HG02943 (cell line): ENCODE measurements around the gene AHI1.
"Not testable (repeated sequence)": the region's sequence is repeated elsewhere in the genome, so short reads cannot be mapped to it uniquely, and the experiment has no call there.

Experiments
- ATAC-seq: cut with Tn5 transposase; IDR thresholded peaks from one replicate; pipeline ENCODE4 v1.9.1; 2021; ENCODE audit warnings: mild to moderate bottlenecking, low read depth, moderate library complexity; ENCODE audit not compliant: unreplicated experiment

Gene AHI1

DNA sequence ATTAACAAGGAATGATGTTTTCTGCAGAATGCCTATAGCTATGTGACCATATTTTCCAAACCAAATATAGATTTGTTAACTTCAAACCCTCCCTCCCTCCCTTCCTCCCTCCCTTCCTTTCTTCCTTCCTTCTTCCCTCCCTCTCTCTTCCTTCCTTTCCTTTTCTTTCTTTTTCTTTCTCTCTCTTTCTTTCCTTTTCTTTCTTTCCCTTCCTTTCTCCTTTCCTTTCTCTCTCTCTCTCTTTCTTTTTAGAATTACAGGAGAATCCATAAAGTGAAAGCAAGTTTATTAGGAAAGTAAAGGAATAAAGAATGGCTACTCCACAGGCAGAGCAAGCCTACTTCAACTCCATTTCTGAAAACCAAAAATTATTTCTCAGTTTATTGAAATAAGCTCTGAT is 153.0 kb downstream of the AHI1 start:
- no peak for ATAC-seq

DNA sequence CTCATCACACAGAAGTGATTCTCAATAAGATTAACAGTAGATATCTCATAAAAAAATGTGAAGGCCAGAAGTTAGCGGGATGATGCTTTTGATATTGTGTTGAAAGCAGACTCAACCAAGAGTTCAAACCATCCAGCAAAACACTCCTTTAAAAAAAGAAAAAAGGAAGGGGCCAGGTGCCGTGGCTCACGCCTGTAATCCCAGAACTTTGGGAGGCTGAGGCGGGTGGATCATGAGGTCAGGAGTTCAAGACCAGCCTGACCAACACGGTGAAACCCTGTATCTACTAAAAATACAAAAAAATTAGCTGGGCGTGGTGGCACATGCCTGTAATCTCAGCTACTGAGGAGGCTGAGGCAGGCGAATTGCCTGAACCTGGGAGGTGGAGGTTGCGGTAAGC is 157.6 kb downstream of the AHI1 start:
- not testable (repeated sequence) for ATAC-seq

DNA sequence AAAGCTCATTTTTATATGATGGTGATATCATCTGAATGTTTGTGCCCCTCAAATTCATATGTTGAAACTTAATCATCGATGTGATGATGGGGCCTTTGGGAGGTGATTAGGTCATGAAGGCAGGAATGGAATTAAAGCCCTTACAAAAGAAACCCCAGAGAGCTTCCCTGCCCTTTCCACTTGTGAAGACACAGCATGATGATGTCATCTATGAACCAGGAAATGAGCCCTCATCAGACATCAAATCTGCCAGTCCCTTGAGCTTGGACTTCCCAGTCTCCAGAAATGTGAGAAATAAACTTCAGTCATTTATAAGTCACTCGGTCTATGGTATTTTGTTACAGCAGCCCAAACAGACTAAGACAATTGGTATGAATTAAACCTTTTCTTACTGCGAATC is 163.4 kb downstream of the AHI1 start:
- no peak for ATAC-seq

DNA sequence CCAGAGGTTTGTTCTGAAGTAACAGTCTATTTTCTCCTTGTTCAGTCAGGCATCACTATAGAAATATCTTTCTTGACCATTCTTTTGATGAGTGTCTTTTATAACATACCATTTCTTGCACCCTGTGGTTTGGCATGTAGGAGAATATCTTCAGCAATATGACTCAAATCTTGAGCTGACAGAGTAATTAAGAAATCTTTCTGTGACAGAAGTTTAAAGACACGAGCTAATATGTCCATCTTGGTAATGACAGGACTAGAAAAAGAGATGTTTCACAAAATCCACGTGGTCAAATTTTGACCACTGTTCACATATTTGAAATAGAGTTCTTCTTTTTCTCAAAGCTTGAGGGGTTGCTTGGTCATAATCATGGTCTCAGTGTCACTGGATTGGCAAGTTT is 166.5 kb downstream of the AHI1 start:
- peak; percentile 36 for ATAC-seq

DNA sequence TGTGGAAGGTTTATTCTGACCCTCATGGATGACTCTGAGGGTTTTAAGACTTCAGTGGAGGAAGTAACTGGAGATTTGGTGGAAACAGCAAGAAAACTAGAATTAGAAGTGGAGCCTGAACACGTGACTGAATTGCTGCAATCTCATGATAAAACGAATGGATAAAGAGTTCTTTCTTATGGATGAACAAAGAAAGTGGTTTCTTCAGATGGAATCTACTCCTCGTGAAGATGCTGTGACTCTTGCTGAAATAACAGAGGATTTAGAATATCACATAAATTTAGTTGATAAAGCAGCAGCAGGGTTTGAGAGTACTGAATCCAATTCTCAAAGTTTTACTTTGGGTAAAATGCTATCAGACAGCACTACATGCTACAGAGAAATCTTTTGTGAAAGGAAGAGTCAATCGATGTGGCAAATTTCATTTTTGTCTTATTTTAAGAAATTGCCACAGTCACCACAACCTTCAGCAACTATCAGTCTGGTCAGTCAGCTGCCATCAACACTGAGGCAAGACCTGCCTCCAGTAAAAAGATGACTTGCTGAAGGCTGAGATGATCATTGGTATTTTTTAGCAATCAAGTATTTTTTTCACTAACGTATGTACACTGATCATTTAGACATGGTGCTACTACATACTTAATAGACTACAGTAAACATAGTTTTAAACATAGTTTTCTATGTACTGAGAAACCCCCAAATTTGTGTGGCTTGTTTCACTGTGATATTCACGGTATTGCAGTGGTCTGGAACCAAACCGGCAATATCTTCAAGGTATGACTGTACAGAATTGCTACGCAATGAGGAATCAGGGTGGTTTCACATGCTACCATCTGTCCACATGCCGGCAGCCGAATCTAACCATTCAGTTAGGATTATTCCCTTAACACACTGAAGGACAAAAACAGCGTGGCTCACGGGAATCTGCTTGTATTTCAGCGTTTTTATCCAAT is 167.4 kb downstream of the AHI1 start:
- ATAC-seq: peak; percentile 83

DNA sequence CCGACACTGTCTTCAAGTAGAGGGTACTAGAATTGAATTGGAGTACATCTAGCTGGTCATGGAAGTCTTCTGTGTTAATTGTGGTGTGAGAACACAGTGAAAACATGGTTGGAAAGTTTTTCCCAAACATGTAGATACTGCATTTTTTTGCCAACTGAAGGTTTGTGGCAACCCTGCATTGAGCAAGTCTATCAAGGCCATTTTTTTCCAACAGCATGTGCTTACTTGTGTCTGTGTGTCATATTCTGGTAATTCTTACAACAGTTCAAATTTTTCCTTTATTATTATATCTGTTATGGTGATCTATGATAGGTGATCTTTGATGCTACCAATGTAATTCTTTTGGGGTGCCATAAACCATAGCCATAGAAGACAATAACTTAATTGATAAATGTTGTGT is 169.4 kb downstream of the AHI1 start:
- ATAC-seq: no peak

DNA sequence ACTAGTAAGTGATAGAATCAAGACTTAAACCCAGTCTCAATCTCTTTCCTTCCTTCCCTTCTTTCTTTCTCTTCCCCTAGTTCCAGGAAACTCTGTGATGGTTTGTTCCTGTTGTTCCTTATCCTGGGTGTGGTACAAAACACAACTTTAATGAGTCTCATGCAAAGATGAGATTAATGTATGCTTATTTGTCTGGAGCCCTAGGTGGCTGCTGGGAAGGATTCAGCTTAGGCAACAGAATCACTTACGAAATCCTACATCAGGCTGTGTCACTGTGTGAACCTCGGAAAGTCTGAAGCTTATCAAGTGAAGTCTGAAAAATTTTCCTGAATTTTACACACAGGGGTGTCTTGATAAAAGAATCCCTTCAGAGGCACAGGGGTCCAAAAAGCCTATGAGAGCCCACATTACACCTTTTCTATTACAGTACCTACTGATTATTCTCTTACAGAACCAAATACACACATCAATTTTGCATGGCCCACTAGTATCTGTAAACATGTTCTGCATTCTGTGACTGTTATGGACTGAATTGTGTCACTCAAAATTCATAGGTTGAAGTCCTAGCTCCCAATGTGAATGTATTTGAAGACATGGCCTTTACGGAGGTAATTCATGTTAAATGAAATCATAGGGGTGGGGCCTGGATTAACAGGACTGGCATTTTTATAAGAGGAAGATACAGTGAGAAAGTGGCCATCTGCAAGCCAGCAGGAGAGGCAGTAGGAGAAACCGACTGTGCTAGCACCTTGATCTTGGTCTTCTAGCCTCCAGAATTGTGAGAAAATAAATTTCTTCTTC is 171.7 kb downstream of the AHI1 start:
- no peak for ATAC-seq

DNA sequence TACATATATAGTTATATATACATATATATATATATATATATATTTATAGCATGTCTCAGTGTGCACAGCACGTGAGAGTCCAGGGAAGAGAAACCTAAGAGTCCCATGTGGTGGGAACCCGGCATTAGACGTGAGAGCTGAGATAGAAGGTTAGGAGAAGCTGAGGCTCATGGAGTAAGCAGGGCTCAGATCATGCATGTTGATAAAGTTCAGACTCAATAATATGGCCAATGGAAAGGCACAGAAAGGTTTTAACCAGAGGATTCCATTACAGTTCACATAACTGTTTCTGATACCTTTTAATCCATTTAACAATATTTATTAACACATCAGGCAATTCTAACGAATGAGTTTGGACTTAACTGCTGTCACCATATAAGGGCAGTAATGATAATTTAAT is 173.0 kb downstream of the AHI1 start:
- ATAC-seq: no peak

DNA sequence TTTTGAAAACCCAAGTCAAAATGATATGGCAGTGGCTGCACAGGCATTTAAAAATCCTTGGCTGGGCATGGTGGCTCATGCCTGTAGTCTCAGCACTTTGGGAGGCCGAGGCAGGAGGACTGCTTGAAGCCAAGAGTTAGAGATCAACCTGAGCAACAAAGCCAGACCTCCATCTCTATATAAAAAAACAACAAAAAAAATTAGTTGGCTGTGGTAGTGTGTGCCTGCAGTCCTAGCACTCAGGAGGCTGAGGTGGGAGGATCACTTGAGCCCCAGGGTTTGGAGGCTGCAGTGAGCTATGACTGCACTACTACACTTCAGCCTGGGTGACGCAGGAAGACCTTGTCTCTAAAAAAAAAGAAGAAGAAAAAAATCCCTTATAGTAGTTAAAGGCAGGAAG is 173.6 kb downstream of the AHI1 start:
- no peak for ATAC-seq

DNA sequence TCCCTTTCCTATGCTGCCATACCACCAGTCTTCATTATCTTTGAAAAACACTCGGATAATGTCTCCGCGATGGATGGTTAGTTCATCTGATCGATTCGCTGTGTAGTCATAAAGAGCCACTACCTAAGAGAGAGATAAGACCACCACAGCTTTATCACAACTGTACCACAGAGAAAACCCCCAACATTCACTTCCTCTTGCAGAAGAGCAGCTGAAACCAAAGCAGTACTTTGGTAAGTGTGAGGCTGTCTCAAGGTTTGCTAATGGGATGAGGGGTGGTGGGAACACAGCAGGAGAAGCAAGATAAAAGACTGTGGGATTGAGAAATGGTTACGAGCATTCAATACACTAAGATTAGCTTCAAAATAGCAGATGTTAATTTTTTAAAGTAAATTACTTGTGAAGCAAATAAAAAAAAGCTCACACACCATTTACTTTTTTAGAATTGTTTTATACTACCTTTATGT is 174.3 kb downstream of the AHI1 start:
- ATAC-seq: peak; percentile 94

DNA sequence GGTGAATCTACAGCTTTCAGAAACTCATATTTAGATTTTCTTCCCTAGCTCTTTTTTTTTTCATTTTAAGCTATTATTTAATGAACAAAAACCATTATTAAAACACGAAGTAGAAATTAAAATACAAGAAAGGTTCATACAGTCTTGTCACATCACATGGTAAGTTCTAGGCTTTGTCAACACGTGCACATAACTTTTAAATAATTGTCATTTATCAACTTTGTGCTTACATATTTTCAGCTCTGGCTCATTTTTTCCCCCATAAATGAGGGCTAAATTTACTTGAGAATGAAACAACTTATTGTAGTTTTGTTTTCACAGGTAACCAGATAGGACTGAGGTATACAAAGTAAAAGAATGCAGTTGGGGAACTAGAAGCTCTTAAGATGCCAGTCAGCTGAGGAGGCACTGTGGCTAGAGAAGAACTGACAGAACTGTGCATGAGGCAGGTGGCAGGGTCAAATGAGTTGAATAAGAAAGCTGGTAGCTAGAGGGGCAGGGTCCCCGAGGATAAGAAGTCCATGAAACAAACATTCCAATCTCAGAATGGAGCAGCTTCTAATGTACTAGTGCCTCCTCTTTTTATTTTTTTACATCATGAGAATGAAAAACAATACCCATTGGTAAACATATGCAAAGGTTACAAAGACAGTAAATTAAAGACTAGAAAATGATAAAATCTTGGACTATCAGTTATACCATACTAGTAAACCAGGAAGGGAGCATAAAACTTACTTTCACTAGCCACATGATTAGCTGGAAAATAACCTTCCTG is 174.9 kb downstream of the AHI1 start:
- peak; percentile 62 for ATAC-seq

DNA sequence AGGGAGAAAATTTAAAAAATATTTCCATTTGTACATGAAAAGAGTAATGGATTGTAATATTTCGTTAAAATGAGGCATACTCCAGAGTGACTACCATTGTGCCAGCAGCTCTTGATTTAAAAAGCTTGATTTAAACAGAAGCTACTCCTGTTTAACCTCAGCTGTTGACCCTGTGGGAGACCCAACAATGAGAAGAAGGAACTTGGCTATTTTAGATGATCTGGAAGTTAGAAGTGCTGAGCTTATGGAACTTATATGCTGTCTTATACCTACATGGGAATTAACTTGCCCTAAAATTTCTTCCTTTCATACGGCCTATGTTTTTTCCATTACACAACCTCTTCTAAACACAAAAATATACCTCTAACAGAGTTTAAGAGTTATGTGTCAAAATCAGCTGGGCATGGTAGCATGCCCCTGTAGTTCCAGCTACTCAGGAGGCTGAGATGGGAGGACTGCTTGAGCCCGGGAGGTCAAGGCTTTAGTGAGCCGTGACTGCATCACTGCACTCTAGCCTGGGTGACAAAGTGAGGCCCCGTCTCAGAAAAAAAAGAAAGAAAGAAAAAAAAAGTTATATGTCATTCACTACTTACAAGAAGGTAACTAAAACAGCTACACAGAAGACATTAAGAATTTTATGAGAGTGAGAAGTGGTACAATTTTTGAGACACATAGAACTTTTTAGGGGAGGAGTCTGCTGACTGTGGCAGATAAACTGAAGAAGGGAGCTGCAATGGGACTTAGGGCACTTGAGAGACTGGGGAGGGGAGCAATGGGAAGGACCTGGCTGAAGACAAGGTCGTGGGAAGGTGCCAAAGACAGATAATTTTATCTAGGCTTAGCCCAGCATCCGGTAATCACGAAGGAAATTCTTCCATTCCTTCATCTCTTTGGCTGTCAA is 176.6 kb downstream of the AHI1 start:
- ATAC-seq: no peak

DNA sequence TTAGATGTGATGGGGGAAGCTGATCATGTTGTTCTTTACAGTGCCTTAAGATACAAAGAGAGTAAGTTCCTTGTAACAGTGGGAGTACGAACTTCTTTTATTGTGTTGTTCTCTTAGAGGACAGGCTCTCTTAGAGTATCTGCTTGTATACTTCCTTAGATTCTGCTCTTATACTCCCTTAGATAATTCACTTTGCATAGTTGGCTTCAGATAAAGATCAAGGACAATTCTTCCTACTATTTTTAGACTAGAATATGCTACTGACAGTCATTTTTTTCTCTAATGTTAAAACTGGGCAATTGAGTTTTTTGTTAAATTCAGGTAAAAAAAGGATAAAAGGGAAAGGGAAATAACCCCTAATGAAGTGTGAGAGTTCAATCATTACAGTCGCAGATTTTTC is 177.7 kb downstream of the AHI1 start:
- ATAC-seq: no peak

DNA sequence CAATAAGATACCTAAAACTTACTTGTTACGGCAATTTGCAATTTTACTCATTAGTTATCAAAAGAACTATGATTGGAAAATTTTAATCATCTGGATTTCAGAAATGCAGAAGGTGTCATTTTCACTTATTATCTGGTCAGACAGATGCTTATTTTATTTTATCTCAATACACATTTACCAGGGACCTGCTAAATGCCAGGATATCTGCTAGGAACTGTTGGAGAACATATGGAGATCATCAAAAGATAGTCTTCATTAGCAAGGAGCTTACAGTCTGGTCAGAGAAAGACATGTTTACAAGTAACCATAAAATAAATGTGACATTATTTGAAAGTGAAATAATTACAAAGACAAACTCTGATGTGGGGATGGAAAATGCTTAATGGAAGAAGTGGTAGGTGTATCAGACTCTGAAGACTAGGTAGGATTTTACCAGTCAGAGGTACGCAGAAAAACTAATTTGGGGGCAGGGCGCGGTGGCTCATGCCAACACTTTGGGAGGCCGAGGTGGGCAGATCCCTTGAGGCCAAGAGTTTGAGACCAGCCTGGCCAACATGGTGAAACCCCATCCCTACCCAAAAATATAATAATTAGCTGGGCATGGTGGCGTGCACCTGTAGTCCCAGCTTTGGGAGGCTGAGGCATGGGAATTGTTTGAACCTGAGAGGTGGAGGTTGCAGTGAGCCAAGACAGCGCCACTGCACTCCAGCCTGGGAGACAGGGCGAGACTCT is 178.6 kb downstream of the AHI1 start:
- no peak for ATAC-seq

DNA sequence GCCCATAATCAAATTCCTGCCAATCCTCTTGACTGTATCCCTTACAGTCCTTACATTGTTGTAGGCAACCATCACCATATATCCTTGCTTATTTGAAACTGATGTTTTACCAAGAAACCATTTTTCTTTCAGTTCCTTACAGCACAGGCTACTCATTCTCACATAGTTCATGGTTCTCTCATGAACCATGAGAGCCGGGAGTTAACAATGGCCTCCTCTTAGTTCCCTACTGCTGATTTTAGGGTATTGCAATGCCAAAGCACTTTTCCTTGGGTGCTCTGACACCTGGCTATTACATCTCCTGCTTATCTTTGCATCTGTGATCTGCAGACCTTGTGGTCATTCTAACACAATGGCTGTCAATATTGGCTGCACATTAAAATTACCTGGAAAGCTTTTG is 183.0 kb downstream of the AHI1 start:
- ATAC-seq: no peak

DNA sequence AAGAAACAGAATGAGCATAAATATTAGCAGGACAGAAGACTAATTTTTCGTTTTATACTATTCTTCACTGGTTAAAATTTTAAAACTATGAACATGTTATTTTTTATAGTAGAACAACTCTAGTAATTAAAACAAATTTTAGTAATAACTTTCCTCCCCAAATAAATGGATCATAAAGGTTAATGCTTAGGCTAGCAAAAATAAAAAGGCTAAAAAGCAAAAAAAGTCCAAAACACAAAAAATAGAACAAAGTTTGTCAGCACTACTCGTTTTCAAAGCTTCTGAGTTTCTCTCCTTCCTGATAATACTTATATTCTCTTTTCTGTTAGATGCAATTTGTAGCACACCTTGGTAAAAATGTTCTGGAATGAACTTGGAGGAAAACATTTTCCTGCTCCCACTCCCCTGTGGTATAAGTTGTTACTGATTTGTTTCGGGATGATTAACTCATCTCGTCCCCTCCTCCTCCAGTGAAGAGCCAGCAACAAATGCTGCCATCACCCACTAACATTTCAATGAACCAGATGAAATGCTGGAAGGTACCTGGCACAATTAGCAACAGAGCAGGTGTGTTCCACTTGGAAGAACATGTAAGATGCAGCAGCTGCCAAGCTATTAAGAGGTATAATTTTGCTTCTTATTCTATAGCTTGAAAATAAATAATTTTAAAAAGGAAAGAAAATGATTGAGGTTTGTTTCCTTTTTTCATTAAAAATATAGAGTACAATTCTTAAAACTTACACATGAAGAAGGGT is 185.9 kb downstream of the AHI1 start:
- no peak for ATAC-seq

DNA sequence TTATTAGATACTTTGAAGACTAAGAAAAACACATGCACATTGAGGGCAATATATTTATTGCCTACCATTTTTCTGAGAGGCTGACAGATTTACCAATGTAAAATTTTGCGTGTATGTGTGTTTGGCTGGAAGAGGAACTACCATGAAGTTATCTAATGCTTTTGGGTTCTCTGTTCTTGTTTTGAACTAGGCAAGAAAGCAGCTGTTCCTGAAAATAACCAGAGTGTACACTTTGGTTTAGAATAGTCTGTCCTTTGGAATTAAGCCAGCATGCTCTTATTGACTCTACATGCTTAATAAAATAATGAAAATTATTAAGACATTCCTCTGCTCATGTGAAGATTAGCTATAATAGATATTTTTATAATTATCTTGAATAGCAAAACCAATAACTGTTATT is 187.2 kb downstream of the AHI1 start:
- ATAC-seq: no peak

DNA sequence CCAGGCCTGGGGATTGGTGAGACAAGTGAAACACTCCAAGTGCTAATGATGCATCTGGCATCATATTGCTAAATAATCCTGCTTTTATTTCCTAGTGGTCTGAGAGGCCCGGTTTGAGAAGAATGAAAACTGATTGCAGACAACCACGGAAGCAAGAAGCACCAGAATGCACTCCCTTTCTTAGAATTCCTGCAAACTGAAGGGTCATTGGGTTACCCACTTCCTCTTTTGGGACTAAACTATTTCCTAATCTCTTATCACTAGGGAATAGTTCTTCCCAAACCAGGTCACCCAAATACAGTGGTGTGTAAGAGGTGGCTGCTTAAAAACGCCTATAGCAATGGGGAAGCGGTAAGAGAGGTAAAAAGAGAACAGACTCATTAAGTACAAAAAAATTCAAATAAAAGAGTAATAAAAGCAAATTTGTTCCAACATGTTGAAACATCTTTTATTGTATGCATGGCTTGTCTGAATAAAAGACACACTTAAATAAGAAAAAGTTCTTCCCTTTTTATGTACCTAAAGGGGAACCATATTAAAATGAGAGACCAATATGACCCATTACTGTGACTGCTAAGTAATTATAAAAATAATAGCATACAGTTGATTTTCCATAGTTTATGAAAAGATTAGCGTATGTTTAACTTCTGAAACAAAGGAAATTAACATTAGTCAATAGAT is 190.7 kb downstream of the AHI1 start:
- no peak for ATAC-seq
